Psoas muscle (tissue), 8 donors: ENCODE measurements around the gene PCDH1. TPM values are rescaled to one million over a fixed set of nuclear protein-coding genes. Genes with fewer than 3 reads are reported as not detected.

Experiments used
- ATAC-seq, 4 donors: fragments of 200-7000 bp; cut with Tn5 transposase; one replicate each; pipeline ENCODE4 v1.9.1; 2020; ENCODE audit warnings: moderate library complexity in 3 of 4, mild to moderate bottlenecking in 2 of 4
- DNase-seq, 2 donors: peaks; one replicate each; pipeline ENCODE4 v3.0.0-alpha.2; 2020
- H3K27ac ChIP-seq: fragments of 200-600 bp; one replicate; pipeline ENCODE4 v1.8.0; 2022
- H3K27me3 ChIP-seq, 3 donors: fragments of 200-600 bp in 1 of 3; one replicate each; pipeline versions ENCODE4 v1.6.1 to v1.8.0; 2013 to 2022; ENCODE audit warnings: low read length in 2 of 3, mild to moderate bottlenecking in 2 of 3, moderate library complexity in 1 of 3; ENCODE audit not compliant: insufficient read depth in 3 of 3
- H3K36me3 ChIP-seq, 2 donors: fragments of 200-600 bp in 1 of 2; one replicate each; pipeline versions ENCODE4 v1.6.1 to v1.8.0; 2013 to 2022; ENCODE audit warnings: low read depth in 1 of 2, mild to moderate bottlenecking in 1 of 2, moderate library complexity in 1 of 2; ENCODE audit not compliant: insufficient read depth in 1 of 2
- H3K4me1 ChIP-seq: fragments of 200-600 bp; one replicate; pipeline ENCODE4 v1.8.0; 2022
- H3K4me3 ChIP-seq: fragments of 200-600 bp; one replicate; pipeline ENCODE4 v1.8.0; 2022; ENCODE audit warnings: mild to moderate bottlenecking
- H3K9me3 ChIP-seq: fragments of 200-600 bp; one replicate; pipeline ENCODE4 v1.8.0; 2022
- WGBS, 3 donors: extraction: QIAGEN DNeasy Blood & Tissue Kit; methylation state at CpG; one replicate each; pipeline versions ENCODE4 v1.1.6 to v1.1.7; 2013; 5-methylcytosine and 5-hydroxymethylcytosine counted together
- intact Hi-C, 2 donors: fragments of 100-400 bp; cut with DNase I; formaldehyde crosslinking; loops; one replicate each; pipeline versions ENCODE4 v1.11.0 to v1.14.2; 2022
- polyA plus RNA-seq, 3 donors: library from polyadenylated mRNA; stranded (reverse); fragments of 200-250 nt; gene quantifications; one replicate each; pipeline ENCODE4 v1.2.3, GENCODE V29; 2013
- total RNA-seq, 4 donors: library from RNA; stranded (reverse); fragmentation: NEBNext Ultra II Directional in 2 of 4; extraction: Animal tissue kit (Norgen Biotek cat#: 25700) in 2 of 4; gene quantifications; one replicate each; pipeline versions ENCODE4 v1.2.1 to v1.2.4, GENCODE V29; 2021 to 2023
- TF ChIP-seq, protein P1 (sequence below): fragments of 200-600 bp; IDR thresholded peaks from one replicate; pipeline ENCODE4 v1.8.0; 2022; ENCODE audit warnings: antibody characterized with exemption
- donor health status: healthy with polysubstance abuse.
- donor health status: DM: no; HTN: no; CAD: no; lungs with moderate emphysema.
- donor health status: Bipolar disorder and iron deficiency.
- donor health status: healthy.
- donor health status: DM: yes; HTN: yes; CAD: no.
- donor health status: DM: no; HTN: no; CAD: no.
- donor health status: DM: no; HTN: no; CAD: no.
- donor health status: DM: yes; HTN: yes; CAD: no.

The PCDH1 gene
- total and polyA plus RNA-seq, 7 donors = 4.2 to 17.4 (median 10.1) TPM

DNA sequence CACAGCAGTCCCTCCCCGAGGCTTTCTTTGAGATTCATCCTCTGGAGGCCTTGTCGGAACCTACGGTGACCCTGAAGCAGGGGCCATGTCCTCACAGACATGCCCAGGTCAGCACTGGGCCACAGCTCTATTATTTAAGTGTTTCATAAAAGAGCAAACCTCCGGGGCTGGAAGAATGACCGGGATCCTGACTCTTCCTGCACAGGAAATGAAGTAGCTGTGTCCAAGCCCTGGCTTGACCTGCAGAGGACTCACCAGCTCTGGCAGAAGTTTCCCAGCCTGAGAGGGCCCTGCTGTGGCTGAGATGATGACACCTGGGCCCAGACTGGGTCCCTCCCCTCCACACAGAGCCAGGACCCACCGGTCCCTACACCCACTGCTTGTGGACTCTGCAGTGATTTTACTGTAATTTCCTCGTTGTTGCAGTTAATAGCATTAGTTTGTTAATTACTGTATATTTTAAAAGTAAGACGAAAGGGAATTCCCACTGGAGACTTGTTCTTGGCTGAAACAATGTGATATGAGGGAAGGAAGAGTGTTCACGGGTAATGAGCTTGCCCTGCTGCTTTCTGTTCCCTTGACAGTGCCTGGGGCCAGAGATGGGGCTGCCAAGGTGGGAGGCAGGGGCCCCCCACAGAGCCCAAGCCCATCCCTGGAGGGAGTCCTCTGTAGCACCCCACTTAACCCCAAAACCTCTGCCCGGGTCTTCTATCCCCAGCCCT is 72.2 kb downstream of the PCDH1 start:
- TF ChIP-seq, protein P1, sequence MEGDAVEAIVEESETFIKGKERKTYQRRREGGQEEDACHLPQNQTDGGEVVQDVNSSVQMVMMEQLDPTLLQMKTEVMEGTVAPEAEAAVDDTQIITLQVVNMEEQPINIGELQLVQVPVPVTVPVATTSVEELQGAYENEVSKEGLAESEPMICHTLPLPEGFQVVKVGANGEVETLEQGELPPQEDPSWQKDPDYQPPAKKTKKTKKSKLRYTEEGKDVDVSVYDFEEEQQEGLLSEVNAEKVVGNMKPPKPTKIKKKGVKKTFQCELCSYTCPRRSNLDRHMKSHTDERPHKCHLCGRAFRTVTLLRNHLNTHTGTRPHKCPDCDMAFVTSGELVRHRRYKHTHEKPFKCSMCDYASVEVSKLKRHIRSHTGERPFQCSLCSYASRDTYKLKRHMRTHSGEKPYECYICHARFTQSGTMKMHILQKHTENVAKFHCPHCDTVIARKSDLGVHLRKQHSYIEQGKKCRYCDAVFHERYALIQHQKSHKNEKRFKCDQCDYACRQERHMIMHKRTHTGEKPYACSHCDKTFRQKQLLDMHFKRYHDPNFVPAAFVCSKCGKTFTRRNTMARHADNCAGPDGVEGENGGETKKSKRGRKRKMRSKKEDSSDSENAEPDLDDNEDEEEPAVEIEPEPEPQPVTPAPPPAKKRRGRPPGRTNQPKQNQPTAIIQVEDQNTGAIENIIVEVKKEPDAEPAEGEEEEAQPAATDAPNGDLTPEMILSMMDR = no peak
- Histone ChIP-seq H3K4me3 (no peak overlapping the region), H3K27me3 (peaks cover 0 to 65% (median 10%) of the 10 kb centered on the region in 3 donors), H3K27ac (peak overlapping the region; percentile 71), H3K4me1 (peaks cover 10% of the 10 kb centered on the region), H3K36me3 (no peaks in the 10 kb centered on the region), H3K9me3 (no peaks in the 10 kb centered on the region)
- WGBS, 3 donors = 38 to 41% (median 39%) methylated on average over 10 of the region's 10 CpGs
- DNase-seq (no peak), ATAC-seq (peak; percentile 21 to 67 (median 60))
- intact Hi-C loops = no loop called here

- H3K27ac ChIP-seq = no peak overlapping the region
- WGBS, 3 donors = 26 to 40% (median 39%) methylated on average over 5 of the region's 5 CpGs
- TF ChIP-seq, protein P1 = no peak
- peaks cover 10% of the 10 kb centered on the region for H3K4me1 ChIP-seq
- ATAC-seq = no peak
- intact Hi-C loops = no loop called here
- no peaks in the 10 kb centered on the region for H3K36me3 ChIP-seq
- H3K9me3 ChIP-seq = no peaks in the 10 kb centered on the region
- peaks cover 0 to 52% (median 8%) of the 10 kb centered on the region in 3 donors for H3K27me3 ChIP-seq
- DNase-seq = no peak
- no peak overlapping the region for H3K4me3 ChIP-seq
Measured at GRCh38 chr5:141804475-141804874, 73.7 kb downstream of the PCDH1 start.

Other genes starting within 250 kb of the PCDH1 start
- gene HDAC3, start 241.6 kb downstream of the PCDH1 start, total RNA-seq = 10 to 100 TPM; 16.9 to 34.1 (median 27.1) TPM
- 10 to 100 TPM; 30.1 to 41.3 (median 34.7) TPM for gene HDAC3, start 241.6 kb downstream of the PCDH1 start, polyA plus RNA-seq
- under 1 TPM in 3 of 4 donors, not detected in 1; 0.11 to 0.66 (median 0.61) TPM for gene RELL2, start 241.4 kb downstream of the PCDH1 start, total RNA-seq
- 1 to 10 TPM in 1 of 3 donors, under 1 TPM in 2; 0.31 to 1.5 (median 0.63) TPM for gene RELL2, start 241.4 kb downstream of the PCDH1 start, polyA plus RNA-seq
- gene FCHSD1, start 227.0 kb downstream of the PCDH1 start, total RNA-seq = 1 to 10 TPM; 1.3 to 2.4 (median 2.1) TPM
- 1 to 10 TPM; 1.3 to 1.4 (median 1.4) TPM for gene FCHSD1, start 227.0 kb downstream of the PCDH1 start, polyA plus RNA-seq
- 1 to 10 TPM; 5.2 to 10.0 (median 5.4) TPM for gene ARAP3, start 196.2 kb downstream of the PCDH1 start, total RNA-seq
- 1 to 10 TPM; 2.4 to 4.5 (median 2.5) TPM for gene ARAP3, start 196.2 kb downstream of the PCDH1 start, polyA plus RNA-seq
- gene DELE1, start 45.5 kb upstream of the PCDH1 start, total RNA-seq = 10 to 100 TPM; 40.5 to 65.5 (median 53.3) TPM
- 10 to 100 TPM; 23.1 to 38.2 (median 35.7) TPM for gene DELE1, start 45.5 kb upstream of the PCDH1 start, polyA plus RNA-seq
- gene PCDH12, start 79.8 kb upstream of the PCDH1 start, total RNA-seq = 1 to 10 TPM; 2.7 to 6.0 (median 3.4) TPM
- 1 to 10 TPM; 1.4 to 1.6 (median 1.5) TPM for gene PCDH12, start 79.8 kb upstream of the PCDH1 start, polyA plus RNA-seq
- gene RNF14, start 90.7 kb upstream of the PCDH1 start, total RNA-seq = 10 to 100 TPM; 54.1 to 89.6 (median 71.8) TPM
- 100 to 1,000 TPM in 1 of 3 donors, 10 to 100 TPM in 2; 44.1 to 137 (median 77.9) TPM for gene RNF14, start 90.7 kb upstream of the PCDH1 start, polyA plus RNA-seq
- 10 to 100 TPM; 20.8 to 29.5 (median 25.7) TPM for gene GNPDA1, start 134.6 kb upstream of the PCDH1 start, total RNA-seq
- gene GNPDA1, start 134.6 kb upstream of the PCDH1 start, polyA plus RNA-seq = 10 to 100 TPM; 18.7 to 36.8 (median 30.2) TPM
- 10 to 100 TPM; 28.5 to 34.1 (median 31.8) TPM for gene NDFIP1, start 230.4 kb upstream of the PCDH1 start, total RNA-seq
- 10 to 100 TPM; 22.9 to 34.2 (median 23.7) TPM for gene NDFIP1, start 230.4 kb upstream of the PCDH1 start, polyA plus RNA-seq